ENCODE measurements around the gene MUCL1.

Gene MUCL1

GRCh38 chr12:54853933-54854538 lies at the start of gene MUCL1:
Gene MUCL1, plus strand, starts transcription at chr12:54854516. Its CDS starts 67 bp downstream, at chr12:54854583.
- H3K4me1 ChIP-seq (ENCODE audit: control insufficient read depth, low read length): no peaks in the 10 kb centered on the region
- H3F3A ChIP-seq (ENCODE audit: control insufficient read depth, insufficient read depth): no peaks in the 10 kb centered on the region
- H3K79me2 ChIP-seq (ENCODE audit: control insufficient read depth, low read length): no peaks in the 10 kb centered on the region
- H3K9me3 ChIP-seq (ENCODE audit: control insufficient read depth, insufficient read depth, low read length): no peaks in the 10 kb centered on the region
- H3K4me3 ChIP-seq (ENCODE audit: low read length): no peak within 1 kb of the TSS
- no peaks in the 10 kb centered on the region for H3K27me3 ChIP-seq (ENCODE audit: control insufficient read depth, low read length)
- no peaks in the 10 kb centered on the region for H3K36me3 ChIP-seq (ENCODE audit: control insufficient read depth, low read length)
- H3K27ac ChIP-seq (ENCODE audit: low read depth, low read length): no peak within 1 kb of the TSS
- no peaks in the 10 kb centered on the region for H3K9me2 ChIP-seq (replicated peaks; ENCODE audit: control insufficient read depth, low read length)
- TF ChIP-seq EZH2phosphoT487 (IDR thresholded peaks at IDR 0.05; ENCODE audit: borderline replicate concordance, low read length) (no peak), CTCF (IDR thresholded peaks at IDR 0.05; ENCODE audit: low read depth, low read length, poor library complexity, severe bottlenecking) (peak; percentile 84)
- no peak within 1 kb of the TSS for H3K4me2 ChIP-seq (ENCODE audit: low read length)
- H4K20me1 ChIP-seq (ENCODE audit: control insufficient read depth, insufficient read depth, low read depth, low read length): no peaks in the 10 kb centered on the region

GRCh38 chr12:54821676-54822075 lies 32.6 kb upstream of the MUCL1 start:
- Histone ChIP-seq H3K36me3 (ENCODE audit: control insufficient read depth, low read length) (no peaks in the 10 kb centered on the region), H3K9me2 (replicated peaks; ENCODE audit: control insufficient read depth, low read length) (no peaks in the 10 kb centered on the region), H3K9me3 (ENCODE audit: control insufficient read depth, insufficient read depth, low read length) (no peaks in the 10 kb centered on the region), H4K20me1 (ENCODE audit: control insufficient read depth, insufficient read depth, low read depth, low read length) (no peaks in the 10 kb centered on the region), H3K27me3 (ENCODE audit: control insufficient read depth, low read length) (no peaks in the 10 kb centered on the region), H3F3A (ENCODE audit: control insufficient read depth, insufficient read depth) (no peaks in the 10 kb centered on the region), H3K79me2 (ENCODE audit: control insufficient read depth, low read length) (no peaks in the 10 kb centered on the region), H3K4me2 (ENCODE audit: low read length) (no peak overlapping the region), H3K4me1 (ENCODE audit: control insufficient read depth, low read length) (no peaks in the 10 kb centered on the region), H3K4me3 (ENCODE audit: low read length) (no peak overlapping the region), H3K27ac (ENCODE audit: low read depth, low read length) (no peak overlapping the region)
- TF ChIP-seq EZH2phosphoT487 (IDR thresholded peaks at IDR 0.05; ENCODE audit: borderline replicate concordance, low read length) (no peak), CTCF (IDR thresholded peaks at IDR 0.05; ENCODE audit: low read depth, low read length, poor library complexity, severe bottlenecking) (no peak)

GRCh38 chr12:54824402-54824801 lies 29.9 kb upstream of the MUCL1 start:
- Histone ChIP-seq H3K9me3 (ENCODE audit: control insufficient read depth, insufficient read depth, low read length) (no peaks in the 10 kb centered on the region), H4K20me1 (ENCODE audit: control insufficient read depth, insufficient read depth, low read depth, low read length) (no peaks in the 10 kb centered on the region), H3K36me3 (ENCODE audit: control insufficient read depth, low read length) (no peaks in the 10 kb centered on the region), H3K4me1 (ENCODE audit: control insufficient read depth, low read length) (no peaks in the 10 kb centered on the region), H3K4me2 (ENCODE audit: low read length) (no peak overlapping the region), H3K9me2 (replicated peaks; ENCODE audit: control insufficient read depth, low read length) (no peaks in the 10 kb centered on the region), H3K27ac (ENCODE audit: low read depth, low read length) (no peak overlapping the region), H3K27me3 (ENCODE audit: control insufficient read depth, low read length) (no peaks in the 10 kb centered on the region), H3K4me3 (ENCODE audit: low read length) (no peak overlapping the region), H3F3A (ENCODE audit: control insufficient read depth, insufficient read depth) (no peaks in the 10 kb centered on the region), H3K79me2 (ENCODE audit: control insufficient read depth, low read length) (no peaks in the 10 kb centered on the region)
- TF ChIP-seq EZH2phosphoT487 (IDR thresholded peaks at IDR 0.05; ENCODE audit: borderline replicate concordance, low read length) (no peak), CTCF (IDR thresholded peaks at IDR 0.05; ENCODE audit: low read depth, low read length, poor library complexity, severe bottlenecking) (peak; percentile 43)

Measured in DOHH2 (cell line).